Ovary (tissue), 3 donors: Measurements from ENCODE around the gene MAPK8.

Experiments
- CTCF ChIP-seq, 3 donors: fragments of 450-650 bp in 2 of 3; fragments of 200-600 bp in 1 of 3; IDR thresholded peaks; one replicate each; pipeline versions ENCODE4 v1.5.1 to v1.8.0; 2016 to 2022; ENCODE audit warnings: antibody characterized with exemption in 3 of 3, mild to moderate bottlenecking in 1 of 3
- POLR2A ChIP-seq: fragments of 450-650 bp; IDR thresholded peaks from one replicate; pipeline ENCODE4 v1.6.1; 2017; ENCODE audit warnings: antibody characterized with exemption, mild to moderate bottlenecking, moderate library complexity
- donor health status: DM: no; HTN: no; CAD: no.

DNA sequence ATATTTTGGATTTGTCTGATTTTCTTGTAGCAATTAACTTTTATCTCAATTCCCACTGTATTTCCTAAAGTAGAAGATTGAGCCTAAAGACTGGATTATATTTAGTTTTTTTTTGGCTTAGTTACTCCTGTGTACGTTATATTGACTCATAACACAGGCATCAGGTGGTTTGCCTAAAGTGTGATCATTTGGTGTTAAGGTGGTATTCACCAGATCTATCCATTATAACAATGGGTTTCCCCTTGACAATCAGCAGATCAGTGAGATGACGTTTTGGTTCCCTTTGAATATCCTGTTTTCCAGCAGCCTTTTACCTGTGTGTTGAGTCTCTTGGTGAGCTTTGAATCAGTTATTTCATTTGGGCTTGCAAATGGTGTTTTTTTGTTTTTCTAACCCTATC, 18.1 kb downstream of the MAPK8 start:
- TF ChIP-seq POLR2A, result no peak
- TF ChIP-seq CTCF (IDR thresholded peaks at IDR 0.05), result no peak
